HL-60 (cell line): ENCODE results near the gene KIF26B.

Experiments used
- DNase-seq, 2 experiments: peaks; one replicate each; pipeline ENCODE4 v3.0.0-alpha.2; 2010 to 2020; ENCODE audit warnings: low read depth in 1 of 2, low spot score in 1 of 2
- H3K27ac ChIP-seq: fragments of 250-450 bp; sonication (Bioruptor Pico); replicated peaks from 2 replicates; pipeline ENCODE4 v1.5.1; 2020; ENCODE audit warnings: mild to moderate bottlenecking, moderate library complexity
- H3K27me3 ChIP-seq: fragments of 250-450 bp; sonication (Bioruptor Pico); 2 replicates; pipeline ENCODE4 v1.5.1; 2021; ENCODE audit warnings: mild to moderate bottlenecking, moderate library complexity; ENCODE audit not compliant: insufficient read depth, poor library complexity, severe bottlenecking
- H3K4me3 ChIP-seq: replicated peaks from 2 replicates; pipeline ENCODE4 v1.5.1; 2011; ENCODE audit warnings: mild to moderate bottlenecking, control low read depth, low read length; ENCODE audit not compliant: insufficient read depth
- CTCF ChIP-seq: IDR thresholded peaks from one replicate; pipeline ENCODE4 v1.5.1; 2011; ENCODE audit warnings: low read length, control low read depth, inconsistent platforms; ENCODE audit not compliant: insufficient read depth
- GABPA ChIP-seq: IDR thresholded peaks from 2 replicates; pipeline ENCODE4 v1.6.1; 2012; ENCODE audit warnings: low read depth
- POLR2AphosphoS5 ChIP-seq: IDR thresholded peaks from 2 replicates; pipeline ENCODE4 v1.6.1; 2012; ENCODE audit warnings: low read depth
- REST ChIP-seq: IDR thresholded peaks from 2 replicates; pipeline ENCODE4 v1.6.1; 2012; ENCODE audit warnings: low read depth; ENCODE audit not compliant: insufficient replicate concordance
- SPI1 ChIP-seq: IDR thresholded peaks from 2 replicates; pipeline ENCODE4 v1.6.1; 2012; ENCODE audit warnings: low read depth, mild to moderate bottlenecking, borderline replicate concordance

The KIF26B gene

GRCh38 chr1:245693116-245693793, 538.5 kb downstream of the KIF26B start:
- Histone ChIP-seq H3K27ac (no peak overlapping the region), H3K4me3 (no peak overlapping the region), H3K27me3 (no peaks in the 10 kb centered on the region)
- DNase-seq, result no peak
- TF ChIP-seq SPI1 (no peak), CTCF (no peak)

GRCh38 chr1:245693941-245694752, 539.4 kb downstream of the KIF26B start:
- H3K27ac ChIP-seq, result no peak overlapping the region

GRCh38 chr1:245694753-245695195, 540.0 kb downstream of the KIF26B start:
- H3K27me3 ChIP-seq, result no peaks in the 10 kb centered on the region
- H3K4me3 ChIP-seq, result no peak overlapping the region
- no peak for DNase-seq
- no peak overlapping the region for H3K27ac ChIP-seq
- TF ChIP-seq SPI1 (no peak), POLR2AphosphoS5 (no peak), CTCF (no peak), REST (no peak), GABPA (no peak)

More at GRCh38 chr1:245693941-245694752, 539.4 kb downstream of the KIF26B start:
- TF ChIP-seq REST, result no peak
- TF ChIP-seq POLR2AphosphoS5, result no peak
- TF ChIP-seq SPI1, result no peak
- no peak for TF ChIP-seq GABPA
- no peak for TF ChIP-seq CTCF
- DNase-seq, result no peak
- H3K4me3 ChIP-seq, result no peak overlapping the region
- H3K27me3 ChIP-seq, result no peaks in the 10 kb centered on the region
